ENCODE results near the gene CGAS. TPM values are rescaled to one million over a fixed set of nuclear protein-coding genes. Genes with fewer than 3 reads are reported as not detected.

Gene CGAS
- total and polyA plus RNA-seq, 9 of the 15 experiments (the other 6 are each of a cell fraction or from before 2014, with no cell fraction given) = 0.01 to 0.32 (median 0.06) TPM; not detected in 2

DNA sequence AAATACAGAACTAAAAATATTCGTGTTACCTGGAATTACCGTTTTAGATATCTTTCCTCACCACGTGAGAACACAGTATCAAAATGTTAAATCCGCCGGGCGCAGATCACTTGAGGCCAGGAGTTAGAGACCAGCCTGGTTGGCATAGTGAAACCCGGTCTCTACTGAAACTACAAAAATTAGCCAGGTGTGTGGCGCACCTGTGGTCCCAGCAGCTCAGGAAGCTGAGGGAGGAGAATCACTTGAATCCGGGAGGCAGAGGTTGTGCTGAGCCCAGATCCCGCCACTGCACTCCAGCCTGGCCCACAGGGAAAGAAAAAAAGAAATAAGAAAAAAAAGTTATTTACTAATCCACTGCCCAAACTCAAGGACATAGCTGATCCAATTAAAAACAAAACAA lies 62.2 kb downstream of the CGAS start (continued):
- TF ChIP-seq, protein P1, sequence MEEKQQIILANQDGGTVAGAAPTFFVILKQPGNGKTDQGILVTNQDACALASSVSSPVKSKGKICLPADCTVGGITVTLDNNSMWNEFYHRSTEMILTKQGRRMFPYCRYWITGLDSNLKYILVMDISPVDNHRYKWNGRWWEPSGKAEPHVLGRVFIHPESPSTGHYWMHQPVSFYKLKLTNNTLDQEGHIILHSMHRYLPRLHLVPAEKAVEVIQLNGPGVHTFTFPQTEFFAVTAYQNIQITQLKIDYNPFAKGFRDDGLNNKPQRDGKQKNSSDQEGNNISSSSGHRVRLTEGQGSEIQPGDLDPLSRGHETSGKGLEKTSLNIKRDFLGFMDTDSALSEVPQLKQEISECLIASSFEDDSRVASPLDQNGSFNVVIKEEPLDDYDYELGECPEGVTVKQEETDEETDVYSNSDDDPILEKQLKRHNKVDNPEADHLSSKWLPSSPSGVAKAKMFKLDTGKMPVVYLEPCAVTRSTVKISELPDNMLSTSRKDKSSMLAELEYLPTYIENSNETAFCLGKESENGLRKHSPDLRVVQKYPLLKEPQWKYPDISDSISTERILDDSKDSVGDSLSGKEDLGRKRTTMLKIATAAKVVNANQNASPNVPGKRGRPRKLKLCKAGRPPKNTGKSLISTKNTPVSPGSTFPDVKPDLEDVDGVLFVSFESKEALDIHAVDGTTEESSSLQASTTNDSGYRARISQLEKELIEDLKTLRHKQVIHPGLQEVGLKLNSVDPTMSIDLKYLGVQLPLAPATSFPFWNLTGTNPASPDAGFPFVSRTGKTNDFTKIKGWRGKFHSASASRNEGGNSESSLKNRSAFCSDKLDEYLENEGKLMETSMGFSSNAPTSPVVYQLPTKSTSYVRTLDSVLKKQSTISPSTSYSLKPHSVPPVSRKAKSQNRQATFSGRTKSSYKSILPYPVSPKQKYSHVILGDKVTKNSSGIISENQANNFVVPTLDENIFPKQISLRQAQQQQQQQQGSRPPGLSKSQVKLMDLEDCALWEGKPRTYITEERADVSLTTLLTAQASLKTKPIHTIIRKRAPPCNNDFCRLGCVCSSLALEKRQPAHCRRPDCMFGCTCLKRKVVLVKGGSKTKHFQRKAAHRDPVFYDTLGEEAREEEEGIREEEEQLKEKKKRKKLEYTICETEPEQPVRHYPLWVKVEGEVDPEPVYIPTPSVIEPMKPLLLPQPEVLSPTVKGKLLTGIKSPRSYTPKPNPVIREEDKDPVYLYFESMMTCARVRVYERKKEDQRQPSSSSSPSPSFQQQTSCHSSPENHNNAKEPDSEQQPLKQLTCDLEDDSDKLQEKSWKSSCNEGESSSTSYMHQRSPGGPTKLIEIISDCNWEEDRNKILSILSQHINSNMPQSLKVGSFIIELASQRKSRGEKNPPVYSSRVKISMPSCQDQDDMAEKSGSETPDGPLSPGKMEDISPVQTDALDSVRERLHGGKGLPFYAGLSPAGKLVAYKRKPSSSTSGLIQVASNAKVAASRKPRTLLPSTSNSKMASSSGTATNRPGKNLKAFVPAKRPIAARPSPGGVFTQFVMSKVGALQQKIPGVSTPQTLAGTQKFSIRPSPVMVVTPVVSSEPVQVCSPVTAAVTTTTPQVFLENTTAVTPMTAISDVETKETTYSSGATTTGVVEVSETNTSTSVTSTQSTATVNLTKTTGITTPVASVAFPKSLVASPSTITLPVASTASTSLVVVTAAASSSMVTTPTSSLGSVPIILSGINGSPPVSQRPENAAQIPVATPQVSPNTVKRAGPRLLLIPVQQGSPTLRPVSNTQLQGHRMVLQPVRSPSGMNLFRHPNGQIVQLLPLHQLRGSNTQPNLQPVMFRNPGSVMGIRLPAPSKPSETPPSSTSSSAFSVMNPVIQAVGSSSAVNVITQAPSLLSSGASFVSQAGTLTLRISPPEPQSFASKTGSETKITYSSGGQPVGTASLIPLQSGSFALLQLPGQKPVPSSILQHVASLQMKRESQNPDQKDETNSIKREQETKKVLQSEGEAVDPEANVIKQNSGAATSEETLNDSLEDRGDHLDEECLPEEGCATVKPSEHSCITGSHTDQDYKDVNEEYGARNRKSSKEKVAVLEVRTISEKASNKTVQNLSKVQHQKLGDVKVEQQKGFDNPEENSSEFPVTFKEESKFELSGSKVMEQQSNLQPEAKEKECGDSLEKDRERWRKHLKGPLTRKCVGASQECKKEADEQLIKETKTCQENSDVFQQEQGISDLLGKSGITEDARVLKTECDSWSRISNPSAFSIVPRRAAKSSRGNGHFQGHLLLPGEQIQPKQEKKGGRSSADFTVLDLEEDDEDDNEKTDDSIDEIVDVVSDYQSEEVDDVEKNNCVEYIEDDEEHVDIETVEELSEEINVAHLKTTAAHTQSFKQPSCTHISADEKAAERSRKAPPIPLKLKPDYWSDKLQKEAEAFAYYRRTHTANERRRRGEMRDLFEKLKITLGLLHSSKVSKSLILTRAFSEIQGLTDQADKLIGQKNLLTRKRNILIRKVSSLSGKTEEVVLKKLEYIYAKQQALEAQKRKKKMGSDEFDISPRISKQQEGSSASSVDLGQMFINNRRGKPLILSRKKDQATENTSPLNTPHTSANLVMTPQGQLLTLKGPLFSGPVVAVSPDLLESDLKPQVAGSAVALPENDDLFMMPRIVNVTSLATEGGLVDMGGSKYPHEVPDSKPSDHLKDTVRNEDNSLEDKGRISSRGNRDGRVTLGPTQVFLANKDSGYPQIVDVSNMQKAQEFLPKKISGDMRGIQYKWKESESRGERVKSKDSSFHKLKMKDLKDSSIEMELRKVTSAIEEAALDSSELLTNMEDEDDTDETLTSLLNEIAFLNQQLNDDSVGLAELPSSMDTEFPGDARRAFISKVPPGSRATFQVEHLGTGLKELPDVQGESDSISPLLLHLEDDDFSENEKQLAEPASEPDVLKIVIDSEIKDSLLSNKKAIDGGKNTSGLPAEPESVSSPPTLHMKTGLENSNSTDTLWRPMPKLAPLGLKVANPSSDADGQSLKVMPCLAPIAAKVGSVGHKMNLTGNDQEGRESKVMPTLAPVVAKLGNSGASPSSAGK (IDR thresholded peaks at IDR 0.05) = peak; percentile 7; the same call in 1 of the 2 replicates
- TF ChIP-seq SREBF1 (IDR thresholded peaks at IDR 0.05; ENCODE audit: borderline replicate concordance, low read depth, low read length) (no peak), FOXK1 (CRISPR knock-in tag; IDR thresholded peaks at IDR 0.05; ENCODE audit: borderline replicate concordance) (no peak), HLTF (IDR thresholded peaks at IDR 0.05) (no peak), FOXJ3 (CRISPR knock-in tag; IDR thresholded peaks at IDR 0.05) (no peak), KDM2B (CRISPR knock-in tag; IDR thresholded peaks at IDR 0.05) (no peak), PKNOX1 (IDR thresholded peaks at IDR 0.05) (no peak), GABPA (tag; conservative IDR thresholded peaks at IDR 0.05; ENCODE audit: low read depth) (no peak), TARDBP (IDR thresholded peaks at IDR 0.05) (no peak), YBX1 (IDR thresholded peaks at IDR 0.05) (no peak), ZFPM2 (CRISPR knock-in tag; IDR thresholded peaks at IDR 0.05) (no peak)
- TF ChIP-seq, protein P2, sequence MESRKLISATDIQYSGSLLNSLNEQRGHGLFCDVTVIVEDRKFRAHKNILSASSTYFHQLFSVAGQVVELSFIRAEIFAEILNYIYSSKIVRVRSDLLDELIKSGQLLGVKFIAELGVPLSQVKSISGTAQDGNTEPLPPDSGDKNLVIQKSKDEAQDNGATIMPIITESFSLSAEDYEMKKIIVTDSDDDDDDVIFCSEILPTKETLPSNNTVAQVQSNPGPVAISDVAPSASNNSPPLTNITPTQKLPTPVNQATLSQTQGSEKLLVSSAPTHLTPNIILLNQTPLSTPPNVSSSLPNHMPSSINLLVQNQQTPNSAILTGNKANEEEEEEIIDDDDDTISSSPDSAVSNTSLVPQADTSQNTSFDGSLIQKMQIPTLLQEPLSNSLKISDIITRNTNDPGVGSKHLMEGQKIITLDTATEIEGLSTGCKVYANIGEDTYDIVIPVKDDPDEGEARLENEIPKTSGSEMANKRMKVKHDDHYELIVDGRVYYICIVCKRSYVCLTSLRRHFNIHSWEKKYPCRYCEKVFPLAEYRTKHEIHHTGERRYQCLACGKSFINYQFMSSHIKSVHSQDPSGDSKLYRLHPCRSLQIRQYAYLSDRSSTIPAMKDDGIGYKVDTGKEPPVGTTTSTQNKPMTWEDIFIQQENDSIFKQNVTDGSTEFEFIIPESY (CRISPR knock-in tag; IDR thresholded peaks at IDR 0.05) = peak; percentile 77
- TF ChIP-seq, protein P3, sequence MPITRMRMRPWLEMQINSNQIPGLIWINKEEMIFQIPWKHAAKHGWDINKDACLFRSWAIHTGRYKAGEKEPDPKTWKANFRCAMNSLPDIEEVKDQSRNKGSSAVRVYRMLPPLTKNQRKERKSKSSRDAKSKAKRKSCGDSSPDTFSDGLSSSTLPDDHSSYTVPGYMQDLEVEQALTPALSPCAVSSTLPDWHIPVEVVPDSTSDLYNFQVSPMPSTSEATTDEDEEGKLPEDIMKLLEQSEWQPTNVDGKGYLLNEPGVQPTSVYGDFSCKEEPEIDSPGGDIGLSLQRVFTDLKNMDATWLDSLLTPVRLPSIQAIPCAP (CRISPR knock-in tag; IDR thresholded peaks at IDR 0.05; ENCODE audit: borderline replicate concordance) = no peak

All from K562 (cell line).